Esophagus squamous epithelium (tissue), 5 donors: ENCODE measurements around the gene LSM8. TPM values are rescaled to one million over a fixed set of nuclear protein-coding genes. Genes with fewer than 3 reads are reported as not detected.

Source experiments
- DNase-seq: peaks from one replicate; lab custom pipeline; 2025; lab: John Stamatoyannopoulos, UW
- H3K27ac ChIP-seq, 4 donors: fragments of 200-600 bp; sonication (generic); one replicate each; pipeline ENCODE4 v1.5.1; 2016 to 2019; ENCODE audit warnings: mild to moderate bottlenecking in 1 of 4
- H3K27me3 ChIP-seq, 4 donors: fragments of 200-600 bp; sonication (generic); 1 replicate in 3 of 4; 2 replicates in 1 of 4; pipeline versions ENCODE4 v1.5.1 to v1.6.0; 2017 to 2021; ENCODE audit warnings: antibody characterized with exemption in 1 of 4
- H3K36me3 ChIP-seq, 3 donors: fragments of 200-600 bp; sonication (generic); one replicate each; pipeline ENCODE4 v1.5.1; 2016 to 2019
- H3K4me1 ChIP-seq, 3 donors: fragments of 200-600 bp; sonication (generic); one replicate each; pipeline ENCODE4 v1.5.1; 2017 to 2019
- H3K4me3 ChIP-seq, 4 donors: fragments of 200-600 bp; sonication (generic); 1 replicate in 3 of 4; 2 replicates in 1 of 4; pipeline ENCODE4 v1.5.1; 2016 to 2019; ENCODE audit warnings: mild to moderate bottlenecking in 2 of 4, moderate library complexity in 1 of 4
- H3K9me3 ChIP-seq, 3 donors: fragments of 200-600 bp; sonication (generic); one replicate each; pipeline ENCODE4 v1.5.1; 2016 to 2019
- POLR2A ChIP-seq, 4 donors: fragments of 450-650 bp; IDR thresholded peaks; one replicate each; pipeline ENCODE4 v1.6.1; 2017; ENCODE audit warnings: antibody characterized with exemption in 4 of 4, mild to moderate bottlenecking in 4 of 4, moderate library complexity in 3 of 4
- WGBS, 2 donors: methylation state at CpG; one replicate each; pipeline ENCODE4 v1.1.5; 2018; 5-methylcytosine and 5-hydroxymethylcytosine counted together
- intact Hi-C: fragments of 100-400 bp; cut with DNase I; formaldehyde crosslinking; loops from one replicate; pipeline ENCODE4 v1.15.0; 2022
- total RNA-seq, 4 donors: library from RNA; depleted of rRNA; stranded (reverse); fragments of >200 nt; gene quantifications; one replicate each; pipeline ENCODE4 v1.1.0, GENCODE V29; 2016
- TF ChIP-seq, protein P1 (sequence below), 6 experiments: fragments of 450-650 bp in 4 of 6; fragments of 200-600 bp in 2 of 6; sonication (generic) in 2 of 6; IDR thresholded peaks; one replicate each; pipeline ENCODE4 v1.5.1; 2016 to 2019; ENCODE audit warnings: antibody characterized with exemption in 6 of 6, mild to moderate bottlenecking in 4 of 6, moderate library complexity in 4 of 6
- donor health status: DM: yes; HTN: yes; CAD: no.

LSM8 gene
- total RNA-seq, 4 donors from 2014 or later: 14.5 to 64.0 (median 35.6) TPM

DNA sequence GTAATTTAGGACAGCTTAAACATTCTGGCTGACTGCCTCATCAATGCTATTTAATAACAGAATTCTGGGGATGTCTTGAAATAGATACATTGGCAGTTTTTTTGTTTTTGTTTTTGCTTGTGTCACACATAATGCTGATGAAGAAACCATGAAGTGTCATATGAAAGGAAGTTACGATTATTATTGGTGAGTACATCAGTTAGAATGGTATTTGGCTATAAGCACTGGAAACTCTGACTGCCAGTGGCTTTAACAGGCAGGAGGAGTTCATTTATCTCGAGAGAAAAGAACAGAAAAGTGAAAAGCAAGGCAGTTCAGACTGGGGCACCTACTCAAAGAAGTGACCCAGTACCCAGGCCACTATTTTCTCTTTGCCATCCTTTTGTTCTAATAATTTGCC lies 18.1 kb downstream of the LSM8 start:
- Histone ChIP-seq H3K4me3 (no peak overlapping the region), H3K4me1 (no peaks in the 10 kb centered on the region), H3K27ac (no peak overlapping the region), H3K27me3 (no peaks in the 10 kb centered on the region), H3K36me3 (no peaks in the 10 kb centered on the region), H3K9me3 (no peaks in the 10 kb centered on the region)
- no peak for DNase-seq
- TF ChIP-seq, protein P1, sequence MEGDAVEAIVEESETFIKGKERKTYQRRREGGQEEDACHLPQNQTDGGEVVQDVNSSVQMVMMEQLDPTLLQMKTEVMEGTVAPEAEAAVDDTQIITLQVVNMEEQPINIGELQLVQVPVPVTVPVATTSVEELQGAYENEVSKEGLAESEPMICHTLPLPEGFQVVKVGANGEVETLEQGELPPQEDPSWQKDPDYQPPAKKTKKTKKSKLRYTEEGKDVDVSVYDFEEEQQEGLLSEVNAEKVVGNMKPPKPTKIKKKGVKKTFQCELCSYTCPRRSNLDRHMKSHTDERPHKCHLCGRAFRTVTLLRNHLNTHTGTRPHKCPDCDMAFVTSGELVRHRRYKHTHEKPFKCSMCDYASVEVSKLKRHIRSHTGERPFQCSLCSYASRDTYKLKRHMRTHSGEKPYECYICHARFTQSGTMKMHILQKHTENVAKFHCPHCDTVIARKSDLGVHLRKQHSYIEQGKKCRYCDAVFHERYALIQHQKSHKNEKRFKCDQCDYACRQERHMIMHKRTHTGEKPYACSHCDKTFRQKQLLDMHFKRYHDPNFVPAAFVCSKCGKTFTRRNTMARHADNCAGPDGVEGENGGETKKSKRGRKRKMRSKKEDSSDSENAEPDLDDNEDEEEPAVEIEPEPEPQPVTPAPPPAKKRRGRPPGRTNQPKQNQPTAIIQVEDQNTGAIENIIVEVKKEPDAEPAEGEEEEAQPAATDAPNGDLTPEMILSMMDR (IDR thresholded peaks at IDR 0.05): no peak
- TF ChIP-seq POLR2A (IDR thresholded peaks at IDR 0.05): no peak
- intact Hi-C loops: no loop called here
- WGBS, 2 donors: 47 to 50% methylated on average over 2 of the region's 2 CpGs

DNA sequence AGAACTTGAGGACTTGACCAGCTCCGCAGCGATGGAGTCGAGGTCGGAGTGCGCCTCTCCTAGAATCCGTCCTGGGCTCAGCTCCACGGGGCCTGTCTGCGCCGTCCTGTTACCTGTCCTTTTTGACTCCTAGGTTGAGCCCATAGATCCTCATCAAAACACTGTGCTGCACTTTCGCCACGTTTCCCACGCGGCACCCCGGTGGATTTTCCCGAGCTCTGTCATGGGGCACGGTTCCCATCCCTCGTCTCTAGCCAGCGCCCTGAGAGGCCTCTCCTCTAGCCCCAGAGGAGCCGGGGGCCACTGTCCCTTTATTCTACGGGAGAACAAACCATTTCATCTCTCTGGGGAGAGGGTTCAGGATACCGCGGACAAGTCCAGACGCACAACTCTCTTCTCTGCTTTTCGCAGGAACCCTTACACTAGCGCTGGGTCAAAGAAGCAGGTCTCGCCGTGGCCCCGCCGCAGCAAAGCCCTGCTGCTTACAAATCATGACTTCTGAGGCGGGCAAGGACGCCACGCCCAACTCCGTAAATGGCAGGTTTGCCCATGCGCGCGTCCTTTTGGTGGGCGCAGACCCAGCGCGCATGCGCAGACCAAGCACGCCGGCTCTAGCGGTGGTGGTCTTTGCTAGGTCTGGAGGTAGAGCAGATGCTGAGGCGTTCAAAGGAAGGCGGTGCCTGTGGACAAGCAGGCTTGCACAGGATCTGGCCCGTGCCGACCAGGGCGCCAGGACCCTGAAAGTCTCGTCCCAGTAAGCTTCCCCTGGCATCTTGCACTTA lies 30.3 kb downstream of the LSM8 start:
- 20 to 29% methylated on average over 25 to 34 of the region's 49 CpGs for WGBS, 2 donors
- DNase-seq: peak; percentile 0
- H3K27ac ChIP-seq: peak overlapping the region in 3 of 4 donors; percentile 21 to 53 (median 31)

GRCh38 chr7:118214833-118215182 lies 30.8 kb downstream of the LSM8 start:
- H3K4me1 ChIP-seq: peaks cover 0 to 17% (median 4%) of the 10 kb centered on the region in 3 donors
- peak overlapping the region in 2 of 4 donors; percentile 31 to 53 for H3K27ac ChIP-seq
- H3K4me3 ChIP-seq: peak overlapping the region; percentile 31 to 68 (median 50)
- H3K27me3 ChIP-seq: no peaks in the 10 kb centered on the region
- intact Hi-C loops: no loop called here
- no peak for DNase-seq
- no peaks in the 10 kb centered on the region for H3K9me3 ChIP-seq
- H3K36me3 ChIP-seq: no peaks in the 10 kb centered on the region
- no peak for TF ChIP-seq POLR2A (IDR thresholded peaks at IDR 0.05)
- TF ChIP-seq, protein P1 (IDR thresholded peaks at IDR 0.05): no peak
- WGBS, 2 donors: 10 to 23% methylated on average over 3 of the region's 3 CpGs

More for the DNA sequence above, 30.3 kb downstream of the LSM8 start:
- intact Hi-C loops: no loop called here
- no peak for TF ChIP-seq POLR2A (IDR thresholded peaks at IDR 0.05)
- TF ChIP-seq, protein P1 (IDR thresholded peaks at IDR 0.05): no peak
- H3K4me1 ChIP-seq: peaks cover 0 to 17% (median 4%) of the 10 kb centered on the region in 3 donors
- H3K27me3 ChIP-seq: no peaks in the 10 kb centered on the region
- H3K4me3 ChIP-seq: peak overlapping the region; percentile 31 to 68 (median 50)
- H3K36me3 ChIP-seq: no peaks in the 10 kb centered on the region
- H3K9me3 ChIP-seq: no peaks in the 10 kb centered on the region

DNA sequence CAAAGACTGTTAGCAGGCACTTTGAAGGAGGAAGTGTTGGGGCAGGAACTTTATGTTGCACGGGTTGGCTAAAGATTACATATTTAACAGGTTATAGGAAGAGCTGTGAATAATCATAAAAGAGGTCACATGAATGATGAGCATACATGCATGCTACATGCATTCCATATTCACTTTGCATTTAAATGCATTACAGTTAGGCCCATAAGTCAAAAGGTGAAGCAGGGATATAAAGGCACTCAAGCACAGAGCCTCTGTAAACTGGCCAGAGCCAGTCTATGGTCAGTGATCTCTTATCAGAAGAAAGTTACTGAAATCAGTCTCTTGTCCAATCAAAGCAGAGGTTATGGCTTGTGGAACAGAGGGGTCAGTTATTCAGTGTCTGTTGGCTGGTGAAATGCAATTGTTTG lies 33.3 kb downstream of the LSM8 start:
- Histone ChIP-seq H3K27me3 (no peaks in the 10 kb centered on the region), H3K4me3 (no peak overlapping the region), H3K36me3 (no peaks in the 10 kb centered on the region), H3K4me1 (peaks cover 0 to 17% (median 4%) of the 10 kb centered on the region in 3 donors), H3K27ac (no peak overlapping the region), H3K9me3 (no peaks in the 10 kb centered on the region)
- intact Hi-C loops: no loop called here
- TF ChIP-seq POLR2A (IDR thresholded peaks at IDR 0.05): no peak
- TF ChIP-seq, protein P1 (IDR thresholded peaks at IDR 0.05): no peak
- no peak for DNase-seq
- WGBS, 2 donors: 53 to 56% methylated on average over 1 of the region's 1 CpG

- H3K27me3 ChIP-seq: no peaks in the 10 kb centered on the region
- DNase-seq: no peak
- peaks cover 0 to 16% (median 3%) of the 10 kb centered on the region in 3 donors for H3K4me1 ChIP-seq
- no peak overlapping the region for H3K27ac ChIP-seq
- TF ChIP-seq, protein P1 (IDR thresholded peaks at IDR 0.05): no peak
- no peak for TF ChIP-seq POLR2A (IDR thresholded peaks at IDR 0.05)
- H3K4me3 ChIP-seq: no peak overlapping the region
- 73 to 74% methylated on average over 8 of the region's 8 CpGs for WGBS, 2 donors
- no peaks in the 10 kb centered on the region for H3K36me3 ChIP-seq
- intact Hi-C loops: no loop called here
- H3K9me3 ChIP-seq: no peaks in the 10 kb centered on the region
Measured at GRCh38 chr7:118218413-118219156, 34.6 kb downstream of the LSM8 start.
